Esophagus (tissue), 2 donors: ENCODE results near the gene APOF. TPM values are rescaled to one million over a fixed set of nuclear protein-coding genes. Genes with fewer than 3 reads are reported as not detected.
A peak's percentile ranks its signal among the peaks of the same experiment; 100 is the strongest.

Source experiments
- H3K27ac ChIP-seq, 2 donors: one replicate each; pipeline ENCODE4 v1.5.1; 2013; ENCODE audit warnings: low read depth in 2 of 2, mild to moderate bottlenecking in 2 of 2, inconsistent platforms in 1 of 2, low read length in 1 of 2, moderate library complexity in 1 of 2
- H3K27me3 ChIP-seq, 2 donors: one replicate each; pipeline ENCODE4 v1.6.1; 2013; ENCODE audit warnings: low read length in 2 of 2, control low read depth in 1 of 2, mild to moderate bottlenecking in 1 of 2; ENCODE audit not compliant: insufficient read depth in 2 of 2, control insufficient read depth in 1 of 2
- H3K36me3 ChIP-seq, 2 donors: one replicate each; pipeline ENCODE4 v1.6.1; 2013; ENCODE audit warnings: low read length in 1 of 2; ENCODE audit not compliant: control insufficient read depth in 2 of 2, insufficient read depth in 2 of 2
- H3K4me1 ChIP-seq, 2 donors: one replicate each; pipeline ENCODE4 v1.6.1; 2013; ENCODE audit warnings: low read length in 1 of 2; ENCODE audit not compliant: control insufficient read depth in 2 of 2, insufficient read depth in 2 of 2
- H3K4me3 ChIP-seq, 2 donors: one replicate each; pipeline ENCODE4 v1.5.1; 2013; ENCODE audit warnings: low read length in 2 of 2, mild to moderate bottlenecking in 2 of 2, low read depth in 1 of 2, moderate library complexity in 1 of 2
- H3K9me3 ChIP-seq, 2 donors: one replicate each; pipeline ENCODE4 v1.6.1; 2013; ENCODE audit warnings: mild to moderate bottlenecking in 2 of 2, low read depth in 1 of 2, low read length in 1 of 2, moderate library complexity in 1 of 2; ENCODE audit not compliant: control insufficient read depth in 2 of 2, insufficient read depth in 1 of 2
- WGBS, 2 donors: extraction: QIAGEN DNeasy Blood & Tissue Kit; methylation state at CpG; one replicate each; pipeline ENCODE4 v1.1.7; 2013; 5-methylcytosine and 5-hydroxymethylcytosine counted together
- polyA plus RNA-seq, 2 donors: library from polyadenylated mRNA; stranded (reverse); fragments of 200-250 nt; gene quantifications; one replicate each; pipeline ENCODE4 v1.2.3, GENCODE V29; 2013
- donor health status: healthy with polysubstance abuse.
- donor health status: Bipolar disorder and iron deficiency.

Gene APOF
- polyA plus RNA-seq, 2 donors: not detected

- peaks cover 13 to 22% of the 10 kb centered on the region in 2 donors for H3K36me3 ChIP-seq
- H3K9me3 ChIP-seq: no peaks in the 10 kb centered on the region
- 85 to 91% methylated on average over 2 of the region's 2 CpGs for WGBS, 2 donors
- no peak overlapping the region for H3K27ac ChIP-seq
- no peak overlapping the region for H3K4me3 ChIP-seq
- H3K4me1 ChIP-seq: no peaks in the 10 kb centered on the region
- no peaks in the 10 kb centered on the region for H3K27me3 ChIP-seq
Observed at GRCh38 chr12:56321027-56321426, 41.6 kb downstream of the APOF start.

GRCh38 chr12:56317675-56318074 lies 45.0 kb downstream of the APOF start:
- Histone ChIP-seq H3K27me3 (no peaks in the 10 kb centered on the region), H3K36me3 (peaks cover 0 to 7% of the 10 kb centered on the region in 2 donors), H3K9me3 (no peaks in the 10 kb centered on the region), H3K4me3 (no peak overlapping the region), H3K4me1 (peaks cover 2 to 4% of the 10 kb centered on the region in 2 donors), H3K27ac (no peak overlapping the region)
- 94 to 96% methylated on average over 3 of the region's 3 CpGs for WGBS, 2 donors

GRCh38 chr12:56315622-56316473 lies 46.8 kb downstream of the APOF start, which contains the start of gene CNPY2:
Gene CNPY2, minus strand, starts transcription at chr12:56315988. Its CDS starts 771 bp downstream, at chr12:56315217.
- H3K27ac ChIP-seq: peak within 1 kb of the TSS; percentile 89 to 97

GRCh38 chr12:56315249-56315621 lies 47.4 kb downstream of the APOF start:
- Histone ChIP-seq H3K36me3 (peaks cover 3 to 9% of the 10 kb centered on the region in 2 donors), H3K27ac (peak overlapping the region; percentile 89 to 97)
- WGBS, 2 donors: 1% methylated on average over 11 of the region's 11 CpGs

More at GRCh38 chr12:56315622-56316473, 46.8 kb downstream of the APOF start, which contains the start of gene CNPY2:
- WGBS, 2 donors: 0% methylated on average over 62 of the region's 62 CpGs
- Histone ChIP-seq H3K27me3 (no peaks in the 10 kb centered on the region), H3K4me1 (peaks cover 2 to 4% of the 10 kb centered on the region in 2 donors), H3K9me3 (no peaks in the 10 kb centered on the region), H3K36me3 (peaks cover 0 to 4% of the 10 kb centered on the region in 2 donors), H3K4me3 (peak within 1 kb of the TSS; percentile 92 to 98)

GRCh38 chr12:56311003-56311402 lies 51.7 kb downstream of the APOF start:
- H3K9me3 ChIP-seq: no peaks in the 10 kb centered on the region
- H3K27me3 ChIP-seq: no peaks in the 10 kb centered on the region
- H3K4me1 ChIP-seq: peaks cover 2 to 4% of the 10 kb centered on the region in 2 donors
- 94 to 97% methylated on average over 12 of the region's 12 CpGs for WGBS, 2 donors
- H3K36me3 ChIP-seq: peaks cover 3 to 10% of the 10 kb centered on the region in 2 donors
- H3K4me3 ChIP-seq: no peak overlapping the region
- H3K27ac ChIP-seq: no peak overlapping the region

More at GRCh38 chr12:56315249-56315621, 47.4 kb downstream of the APOF start:
- Histone ChIP-seq H3K27me3 (no peaks in the 10 kb centered on the region), H3K4me1 (peaks cover 2 to 4% of the 10 kb centered on the region in 2 donors), H3K4me3 (peak overlapping the region; percentile 92 to 98), H3K9me3 (no peaks in the 10 kb centered on the region)

Other genes with a start within 250 kb of the APOF start
- 1,000 to 10,000 TPM; 1,736 to 6,738 TPM for gene RPL41, start 246.2 kb downstream of the APOF start, polyA plus RNA-seq
- 1 to 10 TPM; 1.4 to 2.2 TPM for gene ZC3H10, start 244.6 kb downstream of the APOF start, polyA plus RNA-seq
- gene ESYT1, start 234.6 kb downstream of the APOF start, polyA plus RNA-seq: 10 to 100 TPM; 15.6 to 36.6 TPM
- gene MYL6B, start 210.3 kb downstream of the APOF start, polyA plus RNA-seq: 10 to 100 TPM; 57.3 to 57.7 TPM
- gene MYL6, start 204.5 kb downstream of the APOF start, polyA plus RNA-seq: 1,000 to 10,000 TPM; 1,769 to 2,908 TPM
- 10 to 100 TPM; 21.4 to 31.4 TPM for gene SMARCC2, start 173.4 kb downstream of the APOF start, polyA plus RNA-seq
- gene RNF41, start 140.9 kb downstream of the APOF start, polyA plus RNA-seq: 10 to 100 TPM in 1 of 2 donors, 1 to 10 TPM in 1; 7.9 to 17.5 TPM
- 10 to 100 TPM; 10.2 to 19.1 TPM for gene NABP2, start 138.5 kb downstream of the APOF start, polyA plus RNA-seq
- under 1 TPM; 0.09 to 0.29 TPM for gene SLC39A5, start 132.8 kb downstream of the APOF start, polyA plus RNA-seq
- 1 to 10 TPM; 4.9 to 9.3 TPM for gene ANKRD52, start 104.5 kb downstream of the APOF start, polyA plus RNA-seq
- gene COQ10A, start 95.9 kb downstream of the APOF start, polyA plus RNA-seq: 1 to 10 TPM; 5.5 to 7.0 TPM
- 10 to 100 TPM; 53.7 to 98.0 TPM for gene CS, start 62.5 kb downstream of the APOF start, polyA plus RNA-seq
- 10 to 100 TPM; 62.1 to 75.3 TPM for gene CNPY2, start 46.9 kb downstream of the APOF start, polyA plus RNA-seq
- 10 to 100 TPM; 18.1 to 44.7 TPM for gene PAN2, start 28.9 kb downstream of the APOF start, polyA plus RNA-seq
- gene IL23A, start 24.0 kb downstream of the APOF start, polyA plus RNA-seq: 10 to 100 TPM in 1 of 2 donors, 1 to 10 TPM in 1; 2.9 to 32.1 TPM
- gene STAT2, start 2.8 kb downstream of the APOF start, polyA plus RNA-seq: 10 to 100 TPM; 23.9 to 35.1 TPM
- 1 to 10 TPM; 9.2 TPM for gene TIMELESS, start 86.6 kb upstream of the APOF start, polyA plus RNA-seq
- under 1 TPM in 1 of 2 donors, not detected in 1; 0.04 TPM for gene MIP, start 91.8 kb upstream of the APOF start, polyA plus RNA-seq
- gene SPRYD4, start 105.7 kb upstream of the APOF start, polyA plus RNA-seq: 1 to 10 TPM; 2.2 to 2.9 TPM
- gene GLS2, start 125.3 kb upstream of the APOF start, polyA plus RNA-seq: 1 to 10 TPM; 3.6 to 4.2 TPM
- 1 to 10 TPM; 3.4 to 6.7 TPM for gene RBMS2, start 159.0 kb upstream of the APOF start, polyA plus RNA-seq